Esophagus muscularis mucosa (tissue), 4 donors: ENCODE results near the gene ASAP2. TPM values are rescaled to one million over a fixed set of nuclear protein-coding genes. Genes with fewer than 3 reads are reported as not detected.

Experiments used
- DNase-seq: peaks from one replicate; pipeline ENCODE4 v3.0.0-alpha.2; 2017; ENCODE audit errors: extremely low spot score
- H3K27ac ChIP-seq, 4 donors: fragments of 200-600 bp; sonication (generic); replicated peaks in 1 of 4; 1 replicate in 3 of 4; 2 replicates in 1 of 4; pipeline ENCODE4 v1.5.1; 2016 to 2019; ENCODE audit warnings: mild to moderate bottlenecking in 1 of 4
- H3K27me3 ChIP-seq, 4 donors: fragments of 200-600 bp; sonication (generic); one replicate each; pipeline versions ENCODE4 v1.5.1 to v1.6.0; 2016 to 2019
- H3K36me3 ChIP-seq, 4 donors: fragments of 200-600 bp; sonication (generic); one replicate each; pipeline ENCODE4 v1.5.1; 2016 to 2019
- H3K4me1 ChIP-seq, 4 donors: fragments of 200-600 bp; sonication (generic); one replicate each; pipeline ENCODE4 v1.5.1; 2016 to 2019
- H3K4me3 ChIP-seq, 4 donors: fragments of 200-600 bp; sonication (generic); 1 replicate in 2 of 4; 2 replicates in 2 of 4; pipeline ENCODE4 v1.5.1; 2016 to 2019; ENCODE audit warnings: mild to moderate bottlenecking in 4 of 4, moderate library complexity in 1 of 4
- H3K9me3 ChIP-seq, 4 donors: fragments of 200-600 bp; sonication (generic); 1 replicate in 3 of 4; 2 replicates in 1 of 4; pipeline ENCODE4 v1.5.1; 2016 to 2019
- CTCF ChIP-seq, 3 experiments: fragments of 200-600 bp in 2 of 3; fragments of 450-650 bp in 1 of 3; sonication (generic) in 2 of 3; IDR thresholded peaks; one replicate each; pipeline ENCODE4 v1.5.1; 2017 to 2019; ENCODE audit warnings: antibody characterized with exemption in 3 of 3, mild to moderate bottlenecking in 2 of 3, moderate library complexity in 1 of 3
- EP300 ChIP-seq: sonication (generic); formaldehyde crosslinking; IDR thresholded peaks from one replicate; pipeline ENCODE4 v1.6.1; 2017; ENCODE audit warnings: antibody characterized with exemption
- POLR2A ChIP-seq: fragments of 450-650 bp; IDR thresholded peaks from one replicate; pipeline ENCODE4 v1.6.1; 2017; ENCODE audit warnings: antibody characterized with exemption, moderate library complexity, mild to moderate bottlenecking, low read depth
- POLR2AphosphoS5 ChIP-seq, 2 donors: sonication (generic); formaldehyde crosslinking; IDR thresholded peaks; one replicate each; pipeline ENCODE4 v1.6.1; 2017; ENCODE audit warnings: antibody characterized with exemption in 2 of 2
- WGBS: methylation state at CpG from one replicate; pipeline ENCODE4 v1.1.5; 2018; 5-methylcytosine and 5-hydroxymethylcytosine counted together
- intact Hi-C: fragments of 100-400 bp; cut with DNase I; formaldehyde crosslinking; loops from one replicate; pipeline ENCODE4 v1.15.1; 2023
- total RNA-seq, 4 donors: library from RNA; depleted of rRNA; stranded (reverse); fragments of >200 nt; gene quantifications; one replicate each; pipeline versions ENCODE4 v1.1.0 to v1.2.1, GENCODE V29; 2016

ASAP2 gene
- total RNA-seq, 4 donors from 2014 or later = 18.7 to 24.0 (median 21.3) TPM

DNA sequence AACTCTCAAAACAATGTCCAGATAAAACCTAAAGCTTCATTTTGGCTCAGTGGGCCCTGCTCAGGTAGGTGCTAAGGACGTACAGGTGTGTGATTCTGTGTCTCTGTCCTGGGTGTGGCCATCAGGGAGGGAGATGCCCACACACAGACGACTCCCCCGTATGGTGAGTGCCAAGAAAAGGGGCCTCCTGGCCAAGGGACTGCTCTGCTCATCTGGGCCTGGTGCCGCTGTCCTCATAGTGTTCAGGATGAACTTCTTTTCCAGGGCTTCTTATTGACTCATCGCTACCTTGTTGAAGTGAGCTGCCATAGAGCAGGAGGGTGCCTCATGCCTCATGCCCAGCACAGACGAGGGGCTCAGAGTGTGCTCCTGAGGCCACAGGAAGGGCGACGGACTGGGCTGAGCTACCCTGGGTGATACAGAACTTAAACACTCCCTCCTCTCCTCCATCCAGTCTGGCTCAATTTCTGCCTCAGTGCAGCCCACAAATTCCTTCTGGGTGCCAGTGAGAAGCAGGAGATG lies 158.9 kb downstream of the ASAP2 start:
- H3K9me3 ChIP-seq = no peaks in the 10 kb centered on the region
- H3K27me3 ChIP-seq = no peaks in the 10 kb centered on the region
- DNase-seq = no peak
- 97% methylated on average over 8 of the region's 8 CpGs for WGBS
- H3K36me3 ChIP-seq = peaks cover 10 to 88% (median 57%) of the 10 kb centered on the region in 4 donors
- no peak overlapping the region for H3K27ac ChIP-seq
- H3K4me3 ChIP-seq = no peak overlapping the region
- intact Hi-C loops = no loop called here
- TF ChIP-seq POLR2AphosphoS5 (IDR thresholded peaks at IDR 0.05) (no peak), POLR2A (no peak), CTCF (IDR thresholded peaks at IDR 0.05) (no peak), EP300 (no peak)
- peaks cover 0 to 6% (median 2%) of the 10 kb centered on the region in 4 donors for H3K4me1 ChIP-seq

DNA sequence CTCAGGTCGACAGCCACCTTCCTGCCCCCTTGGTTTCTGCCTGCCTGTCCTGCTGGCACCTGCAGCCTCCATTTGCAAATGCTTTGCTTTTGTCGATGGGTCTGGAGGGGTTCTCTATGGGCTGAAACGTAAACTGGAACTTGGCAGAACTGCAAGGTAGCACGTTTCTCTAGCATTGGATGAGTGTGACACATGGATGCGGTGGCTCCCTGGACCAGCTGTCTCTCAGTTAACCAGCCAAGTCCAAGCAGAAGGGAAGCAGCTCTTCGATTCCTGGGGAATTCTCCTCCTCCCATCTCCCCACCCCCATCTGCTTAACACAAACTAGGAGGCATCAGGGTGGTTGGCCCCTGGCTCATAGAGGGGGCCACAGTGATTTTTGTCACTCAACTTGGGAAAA lies 159.4 kb downstream of the ASAP2 start:
- no peak overlapping the region for H3K27ac ChIP-seq
- TF ChIP-seq CTCF (IDR thresholded peaks at IDR 0.05) (no peak), POLR2AphosphoS5 (IDR thresholded peaks at IDR 0.05) (no peak), EP300 (no peak), POLR2A (no peak)
- intact Hi-C loops = no loop called here
- no peak overlapping the region for H3K4me3 ChIP-seq
- no peaks in the 10 kb centered on the region for H3K27me3 ChIP-seq
- DNase-seq = no peak
- H3K9me3 ChIP-seq = no peaks in the 10 kb centered on the region
- H3K4me1 ChIP-seq = peaks cover 0 to 6% (median 2%) of the 10 kb centered on the region in 4 donors
- H3K36me3 ChIP-seq = peaks cover 11 to 89% (median 57%) of the 10 kb centered on the region in 4 donors
- 92% methylated on average over 6 of the region's 6 CpGs for WGBS

- H3K27ac ChIP-seq = no peak overlapping the region
- 96% methylated on average over 11 of the region's 11 CpGs for WGBS
- no peak for DNase-seq
- no peaks in the 10 kb centered on the region for H3K4me1 ChIP-seq
- no peak for TF ChIP-seq EP300
- TF ChIP-seq POLR2AphosphoS5 (IDR thresholded peaks at IDR 0.05) = no peak
- TF ChIP-seq CTCF (IDR thresholded peaks at IDR 0.05) = no peak
- TF ChIP-seq POLR2A = no peak
- intact Hi-C loops = no loop called here
- H3K36me3 ChIP-seq = peaks cover 11 to 99% (median 75%) of the 10 kb centered on the region in 4 donors
- H3K27me3 ChIP-seq = no peaks in the 10 kb centered on the region
- no peaks in the 10 kb centered on the region for H3K9me3 ChIP-seq
- H3K4me3 ChIP-seq = no peak overlapping the region
These were observed 164.1 kb downstream of the ASAP2 start for GRCh38 chr2:9370746-9371145.

DNA sequence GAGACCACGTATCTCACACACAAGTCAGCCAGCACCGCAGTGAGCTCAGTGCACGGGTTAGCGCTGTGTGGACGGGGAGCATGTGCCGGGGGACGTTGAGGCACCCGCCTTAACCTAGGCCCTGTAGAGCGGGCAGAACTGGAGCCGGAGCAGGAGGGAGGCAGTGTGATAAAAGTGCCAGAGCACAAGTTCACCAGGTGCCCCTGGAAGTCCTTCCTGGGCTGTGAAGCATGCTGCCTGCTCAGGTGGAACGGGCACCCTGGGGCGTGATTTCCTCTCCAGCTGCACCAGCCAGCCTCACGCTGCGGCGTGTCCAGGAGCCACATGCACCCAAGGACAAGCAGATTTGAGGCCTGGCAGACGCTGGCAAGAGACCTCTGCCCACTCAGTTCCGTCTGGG lies 166.4 kb downstream of the ASAP2 start:
- WGBS = 94% methylated on average over 17 of the region's 17 CpGs

More for the DNA sequence above, 166.4 kb downstream of the ASAP2 start:
- TF ChIP-seq CTCF (IDR thresholded peaks at IDR 0.05) (no peak), POLR2A (no peak), POLR2AphosphoS5 (IDR thresholded peaks at IDR 0.05) (no peak), EP300 (no peak)
- no peak overlapping the region for H3K27ac ChIP-seq
- peaks cover 0 to 12% (median 5%) of the 10 kb centered on the region in 4 donors for H3K4me1 ChIP-seq
- H3K27me3 ChIP-seq = no peaks in the 10 kb centered on the region
- DNase-seq = no peak
- H3K36me3 ChIP-seq = peaks cover 9 to 99% (median 64%) of the 10 kb centered on the region in 4 donors
- intact Hi-C loops = no loop called here
- no peaks in the 10 kb centered on the region for H3K9me3 ChIP-seq
- H3K4me3 ChIP-seq = no peak overlapping the region
